ENCODE data around the gene SLC52A1. TPM values are rescaled to one million over a fixed set of nuclear protein-coding genes. Genes with fewer than 3 reads are reported as not detected.

Gene SLC52A1
- total RNA-seq, 2 donors from 2014 or later, result 1.6 to 1.7 TPM

GRCh38 chr17:5069724-5070123 lies 34.5 kb upstream of the SLC52A1 start:
- Histone ChIP-seq H3K4me1 (replicated peaks) (no peaks in the 10 kb centered on the region), H3K27me3 (replicated peaks; ENCODE audit: insufficient read depth) (no peaks in the 10 kb centered on the region), H3K4me3 (no peak overlapping the region), H3K9me3 (no peaks in the 10 kb centered on the region), H3K36me3 (no peaks in the 10 kb centered on the region), H3K27ac (no peak overlapping the region)
- TF ChIP-seq CTCF (IDR thresholded peaks at IDR 0.05) (no peak), POLR2AphosphoS5 (IDR thresholded peaks at IDR 0.05) (no peak), POLR2A (IDR thresholded peaks at IDR 0.05) (no peak)
- DNase-seq (ENCODE audit: low spot score), result no peak
- 64% methylated on average over 4 of the region's 4 CpGs for WGBS
- intact Hi-C loops (cut with DNase I), result no loop called here

DNA sequence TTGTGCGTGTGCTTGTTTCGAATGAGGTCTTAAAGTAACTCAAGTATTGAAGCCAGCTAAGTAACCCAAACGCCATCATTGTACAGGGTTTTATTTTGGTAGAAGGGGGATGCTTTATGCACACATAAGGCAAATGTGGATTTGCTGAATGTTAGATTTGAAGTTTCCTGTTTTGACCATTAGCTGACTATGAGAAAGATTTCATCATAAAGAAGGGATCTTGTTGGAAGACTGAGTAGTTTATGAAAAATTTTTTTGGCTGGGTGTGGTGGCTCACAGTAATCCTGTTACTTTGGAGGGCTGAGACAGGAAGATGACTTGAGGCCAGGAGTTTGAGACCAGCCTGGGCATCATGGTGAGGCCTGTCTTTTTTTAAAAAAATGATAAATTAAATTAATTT lies 33.0 kb upstream of the SLC52A1 start:
- DNase-seq (ENCODE audit: low spot score), result no peak

GRCh38 chr17:5065227-5065744 lies 30.1 kb upstream of the SLC52A1 start:
- no peaks in the 10 kb centered on the region for H3K36me3 ChIP-seq
- H3K27ac ChIP-seq, result no peak overlapping the region
- no peak for TF ChIP-seq POLR2A (IDR thresholded peaks at IDR 0.05)
- TF ChIP-seq POLR2AphosphoS5 (IDR thresholded peaks at IDR 0.05), result no peak
- no peak overlapping the region for H3K4me3 ChIP-seq
- intact Hi-C loops (cut with DNase I), result no loop called here
- no peaks in the 10 kb centered on the region for H3K9me3 ChIP-seq
- 28% methylated on average over 1 of the region's 1 CpG for WGBS
- no peak for DNase-seq (ENCODE audit: low spot score)
- no peaks in the 10 kb centered on the region for H3K27me3 ChIP-seq (replicated peaks; ENCODE audit: insufficient read depth)
- no peaks in the 10 kb centered on the region for H3K4me1 ChIP-seq (replicated peaks)

More for the DNA sequence above, 33.0 kb upstream of the SLC52A1 start:
- Histone ChIP-seq H3K27ac (no peak overlapping the region), H3K9me3 (no peaks in the 10 kb centered on the region), H3K27me3 (replicated peaks; ENCODE audit: insufficient read depth) (no peaks in the 10 kb centered on the region), H3K4me1 (replicated peaks) (no peaks in the 10 kb centered on the region), H3K36me3 (no peaks in the 10 kb centered on the region), H3K4me3 (no peak overlapping the region)
- TF ChIP-seq POLR2AphosphoS5 (IDR thresholded peaks at IDR 0.05) (no peak), POLR2A (IDR thresholded peaks at IDR 0.05) (no peak), CTCF (IDR thresholded peaks at IDR 0.05) (no peak)
- WGBS, result 90% methylated on average over 3 of the region's 3 CpGs
- intact Hi-C loops (cut with DNase I), result no loop called here

GRCh38 chr17:5055543-5055942 lies 20.3 kb upstream of the SLC52A1 start:
- 90% methylated on average over 9 of the region's 10 CpGs for WGBS
- intact Hi-C loops (cut with DNase I), result no loop called here
- DNase-seq (ENCODE audit: low spot score), result no peak

DNA sequence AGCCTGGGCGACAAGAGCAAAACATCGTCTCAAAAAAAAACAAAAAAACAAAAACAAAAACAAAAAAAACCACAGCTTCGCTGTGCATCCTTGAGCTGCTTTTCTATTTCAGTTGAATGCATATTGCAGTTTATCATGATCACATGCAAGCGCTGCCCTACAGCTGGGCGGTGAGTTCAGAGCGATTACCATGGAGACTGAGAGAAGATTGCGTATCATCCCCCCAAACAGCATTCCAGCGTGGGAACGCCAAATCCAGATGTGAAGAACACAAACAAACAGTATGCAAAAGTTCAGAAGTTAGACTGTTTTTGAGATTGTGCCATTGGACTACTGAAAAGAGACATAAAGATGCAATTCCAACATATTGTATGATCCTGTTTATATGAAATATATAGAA lies 15.1 kb upstream of the SLC52A1 start:
- no peak for DNase-seq (ENCODE audit: low spot score)
- no peaks in the 10 kb centered on the region for H3K27me3 ChIP-seq (replicated peaks; ENCODE audit: insufficient read depth)
- TF ChIP-seq POLR2A (IDR thresholded peaks at IDR 0.05) (no peak), POLR2AphosphoS5 (IDR thresholded peaks at IDR 0.05) (no peak), CTCF (IDR thresholded peaks at IDR 0.05) (no peak)
- intact Hi-C loops (cut with DNase I), result no loop called here
- H3K36me3 ChIP-seq, result no peaks in the 10 kb centered on the region
- no peak overlapping the region for H3K4me3 ChIP-seq
- H3K27ac ChIP-seq, result no peak overlapping the region
- no peaks in the 10 kb centered on the region for H3K4me1 ChIP-seq (replicated peaks)
- WGBS, result 69% methylated on average over 9 of the region's 9 CpGs
- no peaks in the 10 kb centered on the region for H3K9me3 ChIP-seq

More at GRCh38 chr17:5055543-5055942, 20.3 kb upstream of the SLC52A1 start:
- no peak overlapping the region for H3K27ac ChIP-seq
- H3K4me1 ChIP-seq (replicated peaks), result no peaks in the 10 kb centered on the region
- no peaks in the 10 kb centered on the region for H3K27me3 ChIP-seq (replicated peaks; ENCODE audit: insufficient read depth)
- TF ChIP-seq CTCF (IDR thresholded peaks at IDR 0.05), result no peak
- TF ChIP-seq POLR2A (IDR thresholded peaks at IDR 0.05), result no peak
- TF ChIP-seq POLR2AphosphoS5 (IDR thresholded peaks at IDR 0.05), result no peak
- no peak overlapping the region for H3K4me3 ChIP-seq
- H3K9me3 ChIP-seq, result no peaks in the 10 kb centered on the region
- H3K36me3 ChIP-seq, result no peaks in the 10 kb centered on the region

Data from prostate gland (tissue), 2 donors.